Activated CD4-positive, alpha-beta T cell treated with anti-CD3 and anti-CD28 coated beads, Interleukin-2, amount 50 U/mL, for 4 hours (primary cell): ENCODE measurements around the gene ESPNL.
"Not testable (repeated sequence)": the region's sequence is repeated elsewhere in the genome, so short reads cannot be mapped to it uniquely, and the experiment has no call there.

Experiments used
- DNase-seq, 2 experiments: peaks; one replicate each; pipeline ENCODE4 v3.0.0-alpha.2; 2020

Gene ESPNL

GRCh38 chr2:238161291-238162051 lies 61.3 kb downstream of the ESPNL start:
- DNase-seq, result no peak

- DNase-seq, result no peak
These were observed 62.2 kb downstream of the ESPNL start for GRCh38 chr2:238162251-238162845.

- no peak for DNase-seq
These were observed 62.8 kb downstream of the ESPNL start for GRCh38 chr2:238162846-238163441.

- DNase-seq, result no peak
These were observed 63.5 kb downstream of the ESPNL start for GRCh38 chr2:238163481-238164198.

GRCh38 chr2:238164906-238165287 lies 64.8 kb downstream of the ESPNL start:
- DNase-seq, result no peak

- DNase-seq, result no peak
These were observed 65.3 kb downstream of the ESPNL start for GRCh38 chr2:238165288-238165921.

- DNase-seq, result no peak
These were observed 66.5 kb downstream of the ESPNL start for GRCh38 chr2:238166391-238167343.

GRCh38 chr2:238167344-238167715 lies 67.2 kb downstream of the ESPNL start:
- no peak for DNase-seq

- DNase-seq, result no peak
These were observed 67.6 kb downstream of the ESPNL start for GRCh38 chr2:238167761-238168160.

GRCh38 chr2:238168196-238169047 lies 68.3 kb downstream of the ESPNL start:
- DNase-seq, result no peak

- DNase-seq, result no peak
These were observed 69.0 kb downstream of the ESPNL start for GRCh38 chr2:238169048-238169707.

- DNase-seq, result no peak
These were observed 69.6 kb downstream of the ESPNL start for GRCh38 chr2:238169708-238170251.

- DNase-seq, result no peak
These were observed 70.4 kb downstream of the ESPNL start for GRCh38 chr2:238170386-238171071.

GRCh38 chr2:238171072-238171431 lies 70.9 kb downstream of the ESPNL start:
- DNase-seq, result not testable (repeated sequence)

- no peak for DNase-seq
These were observed 71.5 kb downstream of the ESPNL start for GRCh38 chr2:238171575-238172187.

- no peak for DNase-seq
These were observed 72.3 kb downstream of the ESPNL start for GRCh38 chr2:238172439-238172838.

- no peak for DNase-seq
These were observed 73.6 kb downstream of the ESPNL start for GRCh38 chr2:238173692-238174091.

- DNase-seq, result no peak
These were observed 74.2 kb downstream of the ESPNL start for GRCh38 chr2:238174291-238174690.

- no peak for DNase-seq
These were observed 74.6 kb downstream of the ESPNL start for GRCh38 chr2:238174701-238175100.
